MM.1S (cell line): ENCODE data around the gene SLC16A12.

Experiments used
- EZH2 ChIP-seq: fragments of 300-600 bp; sonication (generic); optimal IDR thresholded peaks from 2 replicates; pipeline ENCODE3; 2017; ENCODE audit warnings: low read depth, mild to moderate bottlenecking, antibody characterized with exemption, low read length, mixed read lengths
- TF ChIP-seq, protein P1 (sequence below): fragments of 300-600 bp; sonication (generic); IDR thresholded peaks from 2 replicates; pipeline ENCODE4 v1.5.1; 2016; ENCODE audit warnings: antibody characterized with exemption, low read length, mixed read lengths

DNA sequence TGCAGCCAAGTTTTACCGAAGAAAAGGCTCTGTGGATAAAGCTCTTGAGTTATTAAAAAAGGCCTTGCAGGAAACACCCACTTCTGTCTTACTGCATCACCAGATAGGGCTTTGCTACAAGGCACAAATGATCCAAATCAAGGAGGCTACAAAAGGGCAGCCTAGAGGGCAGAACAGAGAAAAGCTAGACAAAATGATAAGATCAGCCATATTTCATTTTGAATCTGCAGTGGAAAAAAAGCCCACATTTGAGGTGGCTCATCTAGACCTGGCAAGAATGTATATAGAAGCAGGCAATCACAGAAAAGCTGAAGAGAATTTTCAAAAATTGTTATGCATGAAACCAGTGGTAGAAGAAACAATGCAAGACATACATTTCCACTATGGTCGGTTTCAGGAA is 132.4 kb downstream of the SLC16A12 start:
- TF ChIP-seq, protein P1, sequence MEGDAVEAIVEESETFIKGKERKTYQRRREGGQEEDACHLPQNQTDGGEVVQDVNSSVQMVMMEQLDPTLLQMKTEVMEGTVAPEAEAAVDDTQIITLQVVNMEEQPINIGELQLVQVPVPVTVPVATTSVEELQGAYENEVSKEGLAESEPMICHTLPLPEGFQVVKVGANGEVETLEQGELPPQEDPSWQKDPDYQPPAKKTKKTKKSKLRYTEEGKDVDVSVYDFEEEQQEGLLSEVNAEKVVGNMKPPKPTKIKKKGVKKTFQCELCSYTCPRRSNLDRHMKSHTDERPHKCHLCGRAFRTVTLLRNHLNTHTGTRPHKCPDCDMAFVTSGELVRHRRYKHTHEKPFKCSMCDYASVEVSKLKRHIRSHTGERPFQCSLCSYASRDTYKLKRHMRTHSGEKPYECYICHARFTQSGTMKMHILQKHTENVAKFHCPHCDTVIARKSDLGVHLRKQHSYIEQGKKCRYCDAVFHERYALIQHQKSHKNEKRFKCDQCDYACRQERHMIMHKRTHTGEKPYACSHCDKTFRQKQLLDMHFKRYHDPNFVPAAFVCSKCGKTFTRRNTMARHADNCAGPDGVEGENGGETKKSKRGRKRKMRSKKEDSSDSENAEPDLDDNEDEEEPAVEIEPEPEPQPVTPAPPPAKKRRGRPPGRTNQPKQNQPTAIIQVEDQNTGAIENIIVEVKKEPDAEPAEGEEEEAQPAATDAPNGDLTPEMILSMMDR = no peak
- no peak for TF ChIP-seq EZH2
